CD4-positive, alpha-beta T cell treated with Interleukin-6 at 100 ng/mL for 8 hours (primary cell): ENCODE measurements around the gene LMCD1.

ENCODE experiments used
- DNase-seq: peaks from one replicate; pipeline ENCODE4 v3.0.0-alpha.2; 2020; ENCODE audit warnings: mixed read lengths, low spot score

Gene LMCD1, protein sequence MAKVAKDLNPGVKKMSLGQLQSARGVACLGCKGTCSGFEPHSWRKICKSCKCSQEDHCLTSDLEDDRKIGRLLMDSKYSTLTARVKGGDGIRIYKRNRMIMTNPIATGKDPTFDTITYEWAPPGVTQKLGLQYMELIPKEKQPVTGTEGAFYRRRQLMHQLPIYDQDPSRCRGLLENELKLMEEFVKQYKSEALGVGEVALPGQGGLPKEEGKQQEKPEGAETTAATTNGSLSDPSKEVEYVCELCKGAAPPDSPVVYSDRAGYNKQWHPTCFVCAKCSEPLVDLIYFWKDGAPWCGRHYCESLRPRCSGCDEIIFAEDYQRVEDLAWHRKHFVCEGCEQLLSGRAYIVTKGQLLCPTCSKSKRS

DNA sequence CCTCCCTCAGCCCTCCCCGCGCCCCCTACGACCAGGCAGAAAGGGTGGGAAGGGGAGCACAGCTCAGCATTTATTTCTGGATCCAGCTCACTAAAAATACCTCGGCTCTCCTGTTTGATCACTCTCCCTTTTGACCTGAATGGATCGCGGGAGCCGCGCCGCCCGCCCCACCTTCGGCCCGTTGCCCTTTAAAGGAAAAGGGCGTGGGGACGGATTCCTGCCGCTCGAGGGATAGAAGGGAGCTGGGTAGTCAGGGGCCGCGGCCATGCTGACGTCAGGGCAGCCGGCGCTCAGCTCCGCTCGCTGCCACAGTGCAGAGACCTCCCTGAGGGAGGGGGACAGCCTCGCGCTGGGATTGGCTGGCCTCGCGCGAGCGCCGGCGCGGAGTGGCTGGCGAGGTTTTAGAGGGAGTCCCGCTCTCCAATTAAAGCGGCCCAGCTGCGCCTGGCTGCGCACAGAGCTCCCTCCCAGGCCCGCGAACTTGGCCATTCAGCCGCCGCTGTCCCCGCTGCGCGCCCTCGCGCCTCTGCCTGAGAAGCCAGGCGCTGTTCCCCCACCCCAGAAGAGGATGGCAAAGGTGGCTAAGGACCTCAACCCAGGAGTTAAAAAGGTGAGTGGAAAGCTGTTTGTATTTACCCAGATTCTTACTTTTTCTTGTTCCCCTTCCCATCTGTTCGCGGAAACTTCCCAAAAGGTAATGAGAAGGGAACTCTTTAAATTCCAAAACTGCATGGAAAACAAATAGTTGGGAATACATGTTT, at the start of gene LMCD1:
LMCD1 (plus strand) TSS at position 453 of the 761 bp plus-strand sequence; CDS start at position 569, 116 bp downstream.
- DNase-seq = peak; percentile 78

DNA sequence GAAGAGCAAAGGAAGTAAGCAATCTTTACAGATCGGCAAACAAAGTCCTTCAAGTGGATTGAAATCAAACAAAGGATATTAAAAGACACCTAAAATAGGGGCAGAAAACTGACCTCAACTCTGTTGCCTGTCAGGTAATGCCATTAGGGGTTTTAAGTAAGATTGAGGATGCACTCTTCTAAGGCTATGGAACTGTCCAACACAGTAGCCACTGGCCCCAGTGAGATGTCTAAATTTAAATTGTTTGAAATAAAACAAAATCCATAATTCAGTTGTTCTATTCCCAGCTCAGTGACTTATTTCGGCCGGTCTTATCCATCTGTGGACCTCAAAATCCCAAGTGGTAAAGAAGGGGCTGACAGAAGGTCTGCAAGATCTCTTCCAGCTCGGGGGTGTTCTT, 49.5 kb upstream of the LMCD1 start:
- no peak for DNase-seq

DNA sequence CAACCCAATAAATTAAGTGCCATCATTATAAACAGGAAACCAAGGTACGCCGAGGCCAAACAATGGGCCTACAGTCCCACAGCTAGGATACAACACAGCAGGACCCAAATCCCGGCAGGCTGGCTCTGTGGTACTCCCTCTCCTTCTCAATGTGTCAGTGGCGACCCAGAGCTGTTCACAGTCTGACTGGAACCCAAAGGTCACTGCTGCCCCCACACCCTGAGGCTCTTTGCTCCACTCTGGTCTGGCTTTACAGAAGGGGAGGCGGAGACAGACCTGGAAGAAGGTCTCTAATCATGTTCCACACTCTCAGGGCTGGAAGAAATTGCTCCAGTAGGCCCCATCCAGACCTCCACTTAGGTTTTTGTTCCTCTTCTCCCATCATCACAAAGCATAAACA, 48.5 kb upstream of the LMCD1 start:
- DNase-seq = no peak

DNA sequence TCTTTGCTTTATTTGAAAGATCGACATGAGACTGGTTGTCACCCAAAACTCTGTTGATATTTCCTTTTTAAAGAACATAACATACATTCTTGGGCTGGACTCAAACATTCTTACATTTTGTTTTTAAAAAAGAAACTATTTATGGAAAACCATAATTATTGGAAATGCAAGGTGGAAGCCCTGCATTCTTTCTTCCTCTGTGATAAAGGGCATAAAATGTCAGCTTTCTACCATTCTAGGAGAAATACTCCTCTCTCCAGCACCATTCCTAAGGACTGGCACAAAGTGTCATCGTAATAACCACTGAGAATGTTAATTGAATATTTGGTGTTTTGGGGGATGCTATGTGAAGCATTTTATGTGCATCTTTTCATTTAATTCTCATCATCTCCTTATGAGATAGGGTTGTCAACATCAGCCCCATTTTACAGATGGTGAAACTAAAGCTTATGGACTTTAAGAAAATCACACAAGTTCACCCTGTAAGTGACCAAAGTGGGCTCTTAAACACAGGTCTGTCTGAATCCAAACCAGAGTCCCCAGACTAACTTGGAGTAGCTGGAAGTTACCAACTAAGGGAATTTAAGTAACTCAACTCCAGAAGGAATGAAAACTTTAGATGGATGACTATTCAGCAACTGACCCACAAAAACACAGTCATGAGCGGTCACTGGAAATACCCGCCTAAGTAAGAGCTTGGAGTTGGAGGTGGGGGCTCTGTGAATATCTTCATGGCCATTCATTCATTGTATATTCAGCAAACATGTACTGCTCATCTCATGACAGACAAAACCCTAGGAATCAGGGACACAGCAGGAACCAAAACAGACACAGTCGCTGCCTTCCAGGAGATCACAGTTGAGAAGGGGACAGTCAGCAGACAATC, 45.9 kb upstream of the LMCD1 start:
- no peak for DNase-seq

DNA sequence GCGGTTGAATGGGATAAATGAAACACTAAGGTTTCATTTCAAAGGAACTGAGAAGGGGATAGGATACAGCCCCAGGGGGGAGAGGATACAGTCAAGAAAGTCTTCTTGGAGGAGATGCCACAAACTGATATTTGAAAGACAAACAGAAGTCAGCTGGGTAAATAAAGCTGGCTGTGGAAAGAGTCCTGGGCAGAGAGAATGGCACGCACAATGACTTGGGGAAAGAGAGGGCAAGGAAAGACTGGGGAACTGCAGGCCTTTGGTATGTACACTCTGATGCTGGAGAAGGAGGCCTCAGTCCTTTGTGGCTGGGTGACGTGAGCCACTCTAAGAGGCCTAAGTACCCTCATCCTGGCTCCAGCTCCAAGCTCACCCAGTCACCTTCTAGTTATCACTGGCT, 45.2 kb upstream of the LMCD1 start:
- DNase-seq = no peak

DNA sequence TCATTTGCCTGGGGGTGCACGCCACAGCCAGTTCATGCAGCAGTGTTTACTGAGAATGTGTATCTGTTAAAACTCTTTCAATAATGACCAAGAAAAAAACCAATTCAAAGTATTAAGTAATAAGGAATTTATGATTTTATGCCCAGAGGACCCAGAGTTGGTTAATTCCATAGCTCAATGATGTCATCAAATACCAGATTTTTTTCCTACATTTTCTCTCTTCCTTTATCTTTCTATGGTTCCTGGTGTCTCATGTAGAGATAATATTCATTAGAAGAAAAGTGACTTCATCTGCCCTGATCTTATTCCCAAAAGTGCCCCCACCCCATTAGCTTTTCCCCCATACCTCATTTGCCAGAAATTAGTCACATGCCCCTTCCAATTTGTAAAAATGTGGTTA, 44.6 kb upstream of the LMCD1 start:
- DNase-seq = no peak

DNA sequence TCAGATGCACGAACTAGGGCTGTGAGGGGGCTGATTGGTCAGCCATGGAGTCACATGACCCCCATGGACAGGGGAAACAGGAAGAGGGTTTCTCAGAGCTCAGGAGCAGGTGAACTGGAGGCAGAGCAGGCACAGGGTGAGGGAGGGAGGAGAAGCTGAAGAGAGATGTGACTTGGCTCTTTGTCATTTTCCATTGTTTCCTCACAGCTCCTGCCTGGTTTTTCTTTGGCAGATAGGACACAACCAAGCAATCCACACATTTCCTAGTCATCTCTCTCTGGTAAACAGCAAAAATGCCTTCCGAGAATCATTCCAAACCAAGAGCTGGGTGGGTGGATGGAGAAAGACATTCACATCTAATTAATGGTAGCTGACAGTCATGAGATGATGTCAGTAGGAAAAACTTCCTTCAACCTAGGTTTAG, 43.4 kb upstream of the LMCD1 start:
- no peak for DNase-seq

DNA sequence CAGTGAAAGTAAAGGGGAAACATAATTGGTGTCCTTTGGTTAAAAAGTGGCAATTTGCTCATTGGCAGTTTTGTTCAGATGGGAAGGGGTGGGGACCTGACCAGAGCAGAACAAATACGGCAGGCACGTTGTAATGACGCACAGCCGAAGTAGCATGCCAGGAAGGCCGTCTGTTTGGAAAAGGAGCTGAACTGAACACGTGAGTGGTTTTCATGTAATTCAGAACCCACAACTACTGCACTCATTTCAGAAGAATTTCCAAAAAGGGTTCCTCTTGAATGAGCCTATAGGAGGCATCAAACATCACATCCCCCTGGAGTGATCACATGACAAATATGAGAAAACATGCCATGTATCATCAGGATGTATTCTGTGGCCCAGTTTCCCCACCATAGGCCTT, 42.9 kb upstream of the LMCD1 start:
- DNase-seq = no peak

DNA sequence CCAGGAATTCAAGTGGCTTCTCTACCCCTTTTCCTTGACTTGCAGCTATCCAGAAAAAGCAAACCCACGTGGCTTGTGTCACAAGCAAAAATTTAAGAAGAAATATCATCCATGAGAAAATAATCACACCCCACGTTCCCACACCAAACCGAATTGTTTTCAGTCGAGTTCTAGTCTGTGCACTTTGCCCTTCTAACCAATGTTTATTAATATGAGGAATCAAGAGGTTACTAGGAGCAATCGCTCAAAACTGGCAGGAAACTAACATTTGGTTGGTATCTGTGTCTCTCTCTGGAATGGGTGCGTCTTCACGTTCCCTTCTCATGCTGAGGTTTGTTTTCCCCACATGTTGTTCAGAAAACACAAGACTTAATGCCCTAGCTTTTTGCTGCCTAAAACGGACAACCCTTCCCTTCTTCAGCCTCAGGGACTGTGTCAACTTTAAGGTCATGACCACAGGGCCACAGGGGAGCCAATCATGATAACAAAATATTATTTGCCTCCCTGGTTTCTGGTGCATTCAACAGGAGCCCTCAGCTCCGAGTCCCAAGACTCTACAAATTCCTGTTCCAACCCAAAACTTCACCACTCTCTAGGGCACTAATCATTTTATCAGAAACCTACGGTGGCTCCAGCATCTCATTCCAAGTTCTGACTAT, 41.4 kb upstream of the LMCD1 start:
- DNase-seq = no peak

DNA sequence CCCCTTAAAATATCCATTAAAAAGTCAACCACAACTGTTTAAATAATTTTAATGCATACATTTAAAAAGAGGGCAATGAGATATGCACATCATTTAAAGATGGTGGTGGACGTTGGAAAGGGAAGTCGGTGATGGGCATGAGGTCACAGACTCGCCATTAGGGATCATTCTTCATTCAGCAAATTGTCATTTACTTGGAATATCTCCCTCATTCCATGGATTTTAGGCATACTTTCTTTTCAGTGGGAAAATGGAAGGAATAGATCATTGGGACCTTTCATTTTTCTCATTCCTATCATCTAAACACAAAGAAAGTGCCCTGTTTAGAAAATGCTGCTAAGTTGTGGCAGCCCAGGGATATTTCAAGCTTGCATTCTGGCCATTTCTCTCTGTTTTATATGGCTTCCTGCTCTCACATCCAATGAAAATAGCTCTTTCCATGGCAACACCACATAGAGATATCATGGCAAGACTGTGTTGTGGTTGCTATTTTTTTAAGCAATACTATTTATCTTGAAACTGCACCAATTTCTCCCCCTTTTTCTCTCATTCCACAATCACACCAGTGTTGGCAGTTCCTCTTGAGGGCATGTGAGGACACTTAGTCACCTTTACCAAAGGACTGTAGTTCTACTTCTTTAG, 40.7 kb upstream of the LMCD1 start:
- no peak for DNase-seq

DNA sequence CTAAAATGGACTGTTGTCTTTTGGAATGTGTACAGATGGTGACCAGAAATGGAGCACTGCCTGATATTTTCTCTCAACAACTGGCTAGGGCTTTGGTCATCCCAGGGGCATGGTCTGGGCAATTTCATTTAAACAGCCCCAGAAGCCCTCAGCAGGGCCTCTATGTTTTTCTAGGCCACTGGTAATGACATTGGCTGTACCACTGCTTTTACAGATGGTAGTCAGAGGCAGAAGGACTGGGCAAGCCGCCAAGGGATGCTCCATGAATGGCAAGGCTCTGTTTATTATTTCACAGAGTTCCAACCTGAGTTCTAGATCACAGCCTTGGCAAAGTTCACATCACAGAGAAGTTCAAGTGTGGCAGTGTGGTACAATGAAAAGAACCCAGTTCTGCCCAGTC, 37.0 kb upstream of the LMCD1 start:
- no peak for DNase-seq

DNA sequence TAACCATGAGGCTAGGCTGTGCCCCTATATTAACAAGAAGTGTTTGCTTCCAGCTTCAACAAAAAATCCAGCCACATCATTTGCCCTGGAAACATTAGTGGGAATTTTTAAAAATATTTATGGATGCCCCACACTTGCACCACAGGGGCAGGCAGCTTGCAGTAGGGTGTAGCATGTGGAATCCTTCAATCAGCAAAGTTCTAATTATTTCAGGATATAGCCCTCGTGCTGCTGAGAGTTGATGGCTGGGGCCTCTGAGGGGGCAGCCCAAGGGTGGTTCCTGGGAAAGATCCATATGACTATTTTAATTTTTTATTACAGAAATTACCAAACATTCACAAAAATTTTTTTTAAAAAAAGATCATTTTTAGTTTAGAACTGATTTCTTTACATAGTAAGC, 35.1 kb upstream of the LMCD1 start:
- DNase-seq = no peak

DNA sequence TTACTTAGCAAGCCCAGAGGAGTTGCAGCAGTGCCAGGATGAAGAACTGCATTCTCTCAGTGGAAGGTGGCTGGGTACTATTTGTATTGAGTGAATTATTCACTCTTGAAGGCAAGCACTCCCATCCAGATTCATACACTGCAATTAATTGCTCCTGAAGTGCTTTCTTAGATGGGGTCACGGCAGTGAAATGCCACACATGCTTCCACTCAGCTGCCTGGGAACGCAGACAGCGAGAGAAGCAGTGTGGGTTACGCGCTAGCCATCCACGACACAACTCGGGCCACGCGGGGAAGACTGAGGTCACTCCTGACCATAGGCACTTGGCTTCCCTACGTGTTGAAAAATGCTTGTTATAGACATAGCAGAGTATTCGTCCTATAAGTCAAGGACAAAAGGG, 30.8 kb upstream of the LMCD1 start:
- DNase-seq = no peak

DNA sequence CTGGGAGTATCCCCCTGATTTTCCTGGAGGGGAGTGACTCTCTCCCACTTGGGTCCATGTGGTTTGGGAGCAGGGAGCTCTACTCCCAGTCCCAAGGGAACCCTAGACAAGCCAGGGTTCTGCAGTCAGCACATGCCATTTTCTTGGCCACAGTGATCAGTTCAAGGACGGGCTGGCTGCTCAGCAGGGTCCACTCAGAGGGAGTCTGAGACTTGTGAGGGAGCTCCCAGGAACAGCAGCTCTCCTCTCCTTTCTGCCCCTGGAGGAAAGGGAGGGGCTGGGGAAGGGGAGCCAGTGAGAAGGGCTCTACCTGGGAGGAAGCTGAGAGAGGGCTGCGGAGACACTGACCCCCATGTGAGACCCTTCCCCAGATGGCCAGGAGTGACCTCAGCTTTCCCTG, 29.1 kb upstream of the LMCD1 start:
- no peak for DNase-seq

DNA sequence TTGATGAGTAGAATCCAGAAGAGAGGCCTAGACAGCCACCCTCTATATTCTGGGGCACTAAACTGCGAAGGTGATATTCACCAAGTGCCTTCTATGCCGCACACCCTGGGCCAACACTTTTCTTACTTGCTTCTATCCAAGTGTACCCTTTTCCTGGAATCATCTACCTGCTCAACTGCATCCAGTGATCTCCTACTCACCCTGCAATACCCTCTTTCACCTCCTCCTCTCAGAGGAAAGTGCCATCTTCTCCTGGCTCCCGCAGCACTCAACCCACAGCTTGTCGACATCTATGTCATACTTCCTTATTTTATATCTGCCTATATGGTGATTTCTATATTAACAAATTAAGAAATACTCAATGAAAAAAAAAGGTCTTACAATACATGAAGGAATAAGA, 28.6 kb upstream of the LMCD1 start:
- DNase-seq = no peak

DNA sequence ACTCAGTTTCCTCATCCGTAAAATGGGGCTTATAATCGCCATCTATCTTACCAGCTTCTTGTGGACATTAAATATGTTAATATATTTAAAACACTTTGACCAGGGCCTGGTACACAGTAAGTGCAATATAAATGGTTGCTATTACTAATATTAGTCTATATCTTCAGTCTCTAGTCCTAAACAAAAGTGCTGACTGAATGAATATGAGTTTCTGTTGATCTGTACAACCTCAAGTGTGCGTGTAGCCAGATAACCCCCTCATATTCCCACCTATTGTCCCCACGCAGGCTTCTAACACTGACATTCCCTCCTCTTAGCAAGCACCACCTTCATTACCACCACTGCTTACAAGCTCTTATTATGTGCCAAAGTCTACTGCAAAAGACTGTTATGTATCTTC, 27.6 kb upstream of the LMCD1 start:
- DNase-seq = no peak

DNA sequence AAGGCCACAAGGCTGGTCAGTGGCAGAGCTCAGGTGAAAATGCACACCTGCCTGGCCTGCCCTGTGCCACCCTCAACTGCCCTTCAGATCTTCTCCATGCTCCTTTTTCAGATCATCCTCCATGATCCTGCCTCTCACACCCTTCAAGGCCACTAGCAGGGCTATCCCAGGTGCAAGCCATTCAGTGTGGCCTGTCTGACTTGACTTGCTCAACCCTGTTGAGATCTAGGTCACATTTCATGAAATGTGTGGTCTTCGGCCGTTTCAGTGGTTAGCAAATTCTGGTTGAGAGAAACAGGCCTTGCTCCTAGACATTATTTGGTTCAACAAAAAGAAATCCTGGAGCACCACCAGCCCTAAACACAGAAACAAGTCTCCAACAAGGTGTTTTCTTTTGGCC, 26.6 kb upstream of the LMCD1 start:
- no peak for DNase-seq

DNA sequence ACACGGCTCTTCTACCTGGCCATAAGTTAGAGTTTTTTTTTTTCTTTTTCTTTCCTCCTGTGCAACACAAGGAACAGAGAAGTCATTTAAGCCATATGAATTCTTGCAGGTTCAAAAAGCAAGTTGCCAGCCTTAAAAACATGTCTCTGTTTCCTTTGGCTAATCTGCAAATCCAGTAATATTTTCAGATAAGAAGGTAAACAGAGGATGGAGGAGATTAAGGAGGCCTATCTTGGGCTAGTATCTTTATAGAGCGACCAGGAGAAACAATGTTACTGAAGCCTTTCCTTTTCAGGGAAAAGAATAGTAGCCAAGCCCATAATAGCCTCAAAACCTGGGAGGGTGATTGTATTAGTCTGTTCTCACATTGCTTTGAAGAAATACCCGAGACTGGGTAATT, 20.9 kb upstream of the LMCD1 start:
- DNase-seq = no peak

DNA sequence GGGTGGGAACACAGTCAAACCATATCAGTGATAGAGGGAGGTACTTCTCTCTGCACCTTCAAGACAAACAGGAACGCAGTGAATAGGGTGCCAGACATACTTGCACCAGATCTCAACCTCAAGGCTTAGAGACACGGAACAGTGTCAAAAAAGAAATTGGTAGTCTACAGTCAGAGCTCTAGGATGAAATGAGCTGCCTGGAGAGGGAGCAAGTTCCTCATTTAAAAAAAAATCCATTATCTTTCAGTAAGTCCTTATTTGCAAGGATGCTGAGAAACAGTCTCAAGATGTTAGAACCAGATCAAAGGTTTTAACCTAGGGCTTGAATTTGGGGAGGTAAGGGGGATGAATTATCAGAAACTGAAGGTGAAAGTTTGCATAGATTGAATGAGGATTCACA, 20.2 kb upstream of the LMCD1 start:
- DNase-seq = no peak

DNA sequence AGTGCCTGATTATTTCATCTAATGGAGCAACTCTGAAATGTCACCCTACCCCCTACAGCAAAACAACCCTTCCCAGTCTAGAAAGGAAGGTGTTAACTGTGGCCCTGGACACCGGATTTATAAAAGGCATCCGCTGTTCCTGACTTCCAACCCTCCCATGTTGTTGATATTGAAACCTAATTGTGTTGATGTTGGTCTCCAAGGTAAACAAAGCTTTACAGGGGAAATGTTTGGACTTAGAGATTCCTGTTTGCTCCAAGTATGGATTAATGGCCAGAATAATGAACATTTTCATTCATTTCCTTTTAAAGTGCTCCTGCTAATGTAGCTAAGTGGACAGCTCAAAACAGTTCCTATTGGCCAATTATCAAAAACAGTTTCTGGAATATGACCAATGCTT, 19.4 kb upstream of the LMCD1 start:
- DNase-seq = no peak

DNA sequence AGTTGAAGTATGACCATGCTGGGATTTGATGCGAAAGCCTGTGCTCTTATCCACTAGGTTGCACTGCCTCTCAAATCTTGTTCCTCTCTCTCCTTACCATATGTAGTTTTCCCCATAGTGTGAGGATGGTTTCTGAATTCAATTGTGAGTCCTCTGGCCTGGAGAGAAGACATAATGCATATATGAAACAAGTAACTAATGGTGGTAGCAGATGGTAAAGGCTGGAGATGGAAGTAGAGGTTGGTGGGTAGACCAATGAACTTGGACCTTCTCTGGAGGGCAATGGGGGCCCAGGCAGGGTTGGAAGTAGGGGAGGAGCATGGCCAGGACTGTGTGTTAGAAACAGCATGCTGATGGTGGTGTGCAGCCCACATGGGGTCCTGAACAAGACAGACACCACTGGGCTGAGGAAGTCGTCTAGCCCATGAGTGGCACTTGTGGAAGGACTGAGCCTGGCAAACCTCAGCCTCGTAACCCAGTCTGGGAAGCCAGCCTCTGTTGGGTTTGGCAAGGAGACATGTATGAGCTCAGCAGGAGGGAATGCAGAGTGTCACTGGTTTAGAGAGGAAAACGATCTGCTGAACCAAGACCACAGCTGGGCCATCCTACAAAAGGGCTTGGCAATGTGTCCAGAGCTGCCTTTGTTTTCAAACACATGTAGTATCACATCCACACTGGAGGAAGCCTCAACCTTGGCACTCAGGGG, 18.5 kb upstream of the LMCD1 start:
- no peak for DNase-seq
